HEK293 (cell line): ENCODE data around the gene SURF1.

Source experiments
- CTCF ChIA-PET: fragments of 350-600 bp; formaldehyde crosslinking; extraction: SDS; loops from one replicate; lab custom pipeline; 2021; ENCODE audit warnings: antibody characterized with exemption; lab: Yijun Ruan, JAX
- POLR2A ChIA-PET: fragments of 300-600 bp; formaldehyde crosslinking; extraction: SDS; loops from one replicate; lab custom pipeline; 2020; ENCODE audit warnings: antibody characterized with exemption, inconsistent platforms; lab: Yijun Ruan, JAX
- H3K27ac ChIP-seq: fragments of 200-500 bp; sonication (Bioruptor generic); 2 replicates; pipeline ENCODE4 v1.5.1; 2014; ENCODE audit warnings: low read depth, low read length, control low read depth, inconsistent platforms; ENCODE audit errors: extremely low read depth
- H3K36me3 ChIP-seq, 2 experiments: fragments of 200-500 bp in 1 of 2; sonication (Bioruptor generic) in 1 of 2; 1 replicate in 1 of 2; 2 replicates in 1 of 2; pipeline ENCODE4 v1.5.1; 2014 to 2017; ENCODE audit warnings: inconsistent platforms in 2 of 2, low read length in 2 of 2; ENCODE audit not compliant: control insufficient read depth in 2 of 2, insufficient read depth in 1 of 2
- H3K4me1 ChIP-seq: fragments of 200-500 bp; sonication (Bioruptor generic); 2 replicates; pipeline ENCODE4 v1.5.1; 2014; ENCODE audit warnings: mild to moderate bottlenecking, low read length, inconsistent platforms; ENCODE audit not compliant: control insufficient read depth, insufficient read depth
- H3K4me3 ChIP-seq: 2 replicates; pipeline ENCODE4 v1.5.1; 2011; ENCODE audit warnings: low read depth, mild to moderate bottlenecking, control low read depth, low read length, moderate library complexity
- H3K9me3 ChIP-seq: fragments of 200-500 bp; sonication (Bioruptor generic); 2 replicates; pipeline ENCODE4 v1.5.1; 2014; ENCODE audit warnings: low read depth, low read length, inconsistent platforms; ENCODE audit not compliant: control insufficient read depth, insufficient read depth
- CTCF ChIP-seq: fragments of 450-650 bp; formaldehyde crosslinking; IDR thresholded peaks from 2 replicates; pipeline ENCODE4 v1.5.1; 2016; ENCODE audit warnings: missing biosample characterization, missing genetic modification characterization
- MYNN ChIP-seq: fragments of 450-650 bp; formaldehyde crosslinking; IDR thresholded peaks from 2 replicates; pipeline ENCODE4 v1.5.1; 2016; ENCODE audit warnings: missing biosample characterization, missing genetic modification characterization, borderline replicate concordance
- PRDM2 ChIP-seq: fragments of 450-650 bp; formaldehyde crosslinking; IDR thresholded peaks from 2 replicates; pipeline ENCODE4 v1.5.1; 2016; ENCODE audit warnings: missing biosample characterization, missing genetic modification characterization, borderline replicate concordance
- YY2 ChIP-seq: fragments of 450-650 bp; formaldehyde crosslinking; IDR thresholded peaks from 2 replicates; pipeline ENCODE4 v1.5.1; 2016; ENCODE audit warnings: missing biosample characterization, missing genetic modification characterization
- ZBTB1 ChIP-seq: fragments of 450-650 bp; formaldehyde crosslinking; IDR thresholded peaks from 2 replicates; pipeline ENCODE4 v1.5.1; 2016; ENCODE audit warnings: missing biosample characterization, missing genetic modification characterization
- ZBTB17 ChIP-seq: fragments of 450-650 bp; formaldehyde crosslinking; IDR thresholded peaks from 2 replicates; pipeline ENCODE4 v1.5.1; 2016; ENCODE audit warnings: missing biosample characterization, missing genetic modification characterization
- ZFP41 ChIP-seq: fragments of 450-650 bp; formaldehyde crosslinking; IDR thresholded peaks from 2 replicates; pipeline ENCODE4 v1.5.1; 2016; ENCODE audit warnings: missing biosample characterization, missing genetic modification characterization, borderline replicate concordance
- ZNF10 ChIP-seq: fragments of 450-650 bp; formaldehyde crosslinking; IDR thresholded peaks from 2 replicates; pipeline ENCODE4 v1.5.1; 2017; ENCODE audit warnings: missing biosample characterization, missing genetic modification characterization
- ZNF174 ChIP-seq: fragments of 450-650 bp; formaldehyde crosslinking; IDR thresholded peaks from 2 replicates; pipeline ENCODE4 v1.5.0; 2017; ENCODE audit warnings: missing biosample characterization, mild to moderate bottlenecking, missing genetic modification characterization
- ZNF202 ChIP-seq: fragments of 450-650 bp; formaldehyde crosslinking; IDR thresholded peaks from 2 replicates; pipeline ENCODE4 v1.5.1; 2016; ENCODE audit warnings: missing biosample characterization, missing genetic modification characterization, borderline replicate concordance
- ZNF223 ChIP-seq: fragments of 450-650 bp; formaldehyde crosslinking; IDR thresholded peaks from 2 replicates; pipeline ENCODE4 v1.5.1; 2016; ENCODE audit warnings: missing biosample characterization, missing genetic modification characterization
- ZNF248 ChIP-seq: fragments of 450-650 bp; formaldehyde crosslinking; IDR thresholded peaks from 2 replicates; pipeline ENCODE4 v1.5.1; 2017; ENCODE audit warnings: missing biosample characterization, missing genetic modification characterization
- ZNF280D ChIP-seq: fragments of 450-650 bp; formaldehyde crosslinking; IDR thresholded peaks from 2 replicates; pipeline ENCODE4 v1.5.1; 2016; ENCODE audit warnings: missing biosample characterization, missing genetic modification characterization
- ZNF302 ChIP-seq: fragments of 450-650 bp; formaldehyde crosslinking; IDR thresholded peaks from 2 replicates; pipeline ENCODE4 v1.5.1; 2016; ENCODE audit warnings: missing biosample characterization, missing genetic modification characterization, low read depth
- ZNF324 ChIP-seq: fragments of 450-650 bp; formaldehyde crosslinking; IDR thresholded peaks from 2 replicates; pipeline ENCODE4 v1.5.1; 2016; ENCODE audit warnings: missing biosample characterization, missing genetic modification characterization
- ZNF37A ChIP-seq: fragments of 450-650 bp; IDR thresholded peaks from 2 replicates; pipeline ENCODE4 v1.5.1; 2018; ENCODE audit warnings: missing biosample characterization, missing genetic modification characterization
- ZNF423 ChIP-seq: fragments of 450-650 bp; formaldehyde crosslinking; IDR thresholded peaks from 2 replicates; pipeline ENCODE4 v1.5.1; 2016; ENCODE audit warnings: missing biosample characterization, missing genetic modification characterization
- ZNF433 ChIP-seq: fragments of 450-650 bp; formaldehyde crosslinking; IDR thresholded peaks from 2 replicates; pipeline ENCODE4 v1.5.1; 2016; ENCODE audit warnings: missing biosample characterization, missing genetic modification characterization, low read depth
- ZNF529 ChIP-seq: fragments of 450-650 bp; formaldehyde crosslinking; IDR thresholded peaks from 2 replicates; pipeline ENCODE4 v1.5.1; 2017; ENCODE audit warnings: missing genetic modification characterization, missing biosample characterization; ENCODE audit not compliant: insufficient replicate concordance
- ZNF544 ChIP-seq: fragments of 450-650 bp; formaldehyde crosslinking; IDR thresholded peaks from 2 replicates; pipeline ENCODE4 v1.5.0; 2017; ENCODE audit warnings: missing biosample characterization, missing genetic modification characterization
- ZNF549 ChIP-seq: fragments of 450-650 bp; IDR thresholded peaks from 2 replicates; pipeline ENCODE4 v1.5.1; 2018; ENCODE audit warnings: missing biosample characterization, missing genetic modification characterization, mild to moderate bottlenecking, inconsistent platforms, moderate library complexity
- ZNF571 ChIP-seq: fragments of 450-650 bp; formaldehyde crosslinking; IDR thresholded peaks from 2 replicates; pipeline ENCODE4 v1.5.0; 2017; ENCODE audit warnings: missing biosample characterization, missing genetic modification characterization
- ZNF580 ChIP-seq: fragments of 450-650 bp; formaldehyde crosslinking; IDR thresholded peaks from 2 replicates; pipeline ENCODE4 v1.5.1; 2016; ENCODE audit warnings: missing biosample characterization, missing genetic modification characterization
- ZNF600 ChIP-seq: fragments of 450-650 bp; formaldehyde crosslinking; IDR thresholded peaks from 2 replicates; pipeline ENCODE4 v1.5.1; 2016; ENCODE audit warnings: missing biosample characterization, missing genetic modification characterization
- ZNF768 ChIP-seq: fragments of 450-650 bp; formaldehyde crosslinking; IDR thresholded peaks from 2 replicates; pipeline ENCODE4 v1.5.1; 2018; ENCODE audit warnings: missing biosample characterization, mild to moderate bottlenecking, missing genetic modification characterization
- ZNF785 ChIP-seq: fragments of 450-650 bp; formaldehyde crosslinking; IDR thresholded peaks from 2 replicates; pipeline ENCODE4 v1.5.1; 2016; ENCODE audit warnings: missing biosample characterization, missing genetic modification characterization
- ZNF830 ChIP-seq: fragments of 450-650 bp; IDR thresholded peaks from 2 replicates; pipeline ENCODE4 v1.5.0; 2018; ENCODE audit warnings: missing biosample characterization, missing genetic modification characterization, low read depth, mild to moderate bottlenecking, moderate library complexity
- ZXDB ChIP-seq: fragments of 450-650 bp; formaldehyde crosslinking; IDR thresholded peaks from 2 replicates; pipeline ENCODE4 v1.5.1; 2016; ENCODE audit warnings: missing biosample characterization, missing genetic modification characterization

The SURF1 gene

GRCh38 chr9:133351908-133352634 lies 4.2 kb downstream of the SURF1 start:
- Histone ChIP-seq H3K36me3 (peaks cover 14 to 66% of the 10 kb centered on the region in 2 experiments), H3K9me3 (no peaks in the 10 kb centered on the region), H3K27ac (peak overlapping the region; percentile 37; the same call in 1 of the 2 replicates), H3K4me3 (no peak overlapping the region), H3K4me1 (no peaks in the 10 kb centered on the region)
- ChIA-PET POLR2A (interaction anchor here (0.6 to 3.9 kb wide), 7 partner anchors 9 to 149 kb away, joined by 3 to 35 read pairs (median 6); partner anchors contain the start of gene SURF6), CTCF (interaction anchor here (0.6 to 2.0 kb wide), 10 partner anchors 10 to 171 kb away, joined by 3 to 13 read pairs (median 3); no protein-coding TSS in a partner anchor)
- TF ChIP-seq ZNF580 (tag by site-specific recombination) (no peak), YY2 (no peak), ZNF174 (tag by site-specific recombination) (no peak), ZNF202 (no peak), ZNF324 (tag by site-specific recombination) (peak; percentile 51; the same call in 1 of the 2 replicates), ZNF248 (tag by site-specific recombination) (no peak), ZNF785 (tag by site-specific recombination) (no peak), ZNF302 (no peak), ZNF37A (tag by site-specific recombination) (no peak), ZNF571 (tag by site-specific recombination) (no peak), CTCF (peak; percentile 85), MYNN (tag by site-specific recombination) (no peak), ZNF10 (tag by site-specific recombination) (no peak), ZBTB17 (tag by site-specific recombination) (peak; percentile 34; the same call in 1 of the 2 replicates), ZNF529 (tag by site-specific recombination) (no peak), ZNF549 (no peak), ZFP41 (tag by site-specific recombination) (no peak), ZNF768 (tag by site-specific recombination) (no peak), ZXDB (tag by site-specific recombination) (0 out of 2 replicates have a peak, but pooled peaks have one; percentile 25), ZNF830 (tag by site-specific recombination) (no peak), ZNF223 (tag by site-specific recombination) (no peak), ZNF544 (no peak), ZNF423 (tag by site-specific recombination) (no peak), ZNF600 (peak; percentile 49; the same call in 1 of the 2 replicates), ZNF433 (tag by site-specific recombination) (no peak), PRDM2 (no peak), ZBTB1 (tag by site-specific recombination) (no peak), ZNF280D (tag by site-specific recombination) (no peak)
